Heart left ventricle (tissue), 13 donors: ENCODE results near the gene PTPRM.

Experiments
- CTCF ChIP-seq, 12 donors: fragments of 200-600 bp; sonication (generic) in 4 of 12; IDR thresholded peaks; one replicate each; pipeline versions ENCODE4 v1.5.0 to v1.8.0; 2018 to 2022; ENCODE audit warnings: antibody characterized with exemption in 12 of 12, mild to moderate bottlenecking in 5 of 12
- POLR2A ChIP-seq, 2 donors: fragments of 450-650 bp; IDR thresholded peaks; one replicate each; pipeline ENCODE4 v1.6.1; 2017; ENCODE audit warnings: antibody characterized with exemption in 2 of 2, mild to moderate bottlenecking in 2 of 2, moderate library complexity in 2 of 2
- donor health status: ischemic (EF 13 %, LVEDD 7.1; RV severe dilation, severe dysfunction).
- donor health status: DM: no; HTN: yes; CAD: no.
- donor health status: DM: no; HTN: no; CAD: no.
- donor health status: ischemic (EF 25% LVEDD 6.9; RV normal size, moderate dysfunction).
- donor health status: ischemic (EF 25% LVEDD 5.7; RV mildly dilated, moderate dysfunction).
- donor health status: ischemic (EF 35%, LVEDD 5.7; RV mildly dilated, moderate dysfunction).
- donor health status: nonischemic (EF 11% LVEDD 7.7; RV severe dilation, severe dysfunction).
- donor health status: DM: yes; HTN: yes; CAD: no.
- donor health status: PGD.
- donor health status: ischemic (EF 29% LVEDD 5.4; RV normal size, mild dysfunction).
- donor health status: nonischemic (EF 23%, LVEDD 6.1; RV moderate dilation, normal function).

DNA sequence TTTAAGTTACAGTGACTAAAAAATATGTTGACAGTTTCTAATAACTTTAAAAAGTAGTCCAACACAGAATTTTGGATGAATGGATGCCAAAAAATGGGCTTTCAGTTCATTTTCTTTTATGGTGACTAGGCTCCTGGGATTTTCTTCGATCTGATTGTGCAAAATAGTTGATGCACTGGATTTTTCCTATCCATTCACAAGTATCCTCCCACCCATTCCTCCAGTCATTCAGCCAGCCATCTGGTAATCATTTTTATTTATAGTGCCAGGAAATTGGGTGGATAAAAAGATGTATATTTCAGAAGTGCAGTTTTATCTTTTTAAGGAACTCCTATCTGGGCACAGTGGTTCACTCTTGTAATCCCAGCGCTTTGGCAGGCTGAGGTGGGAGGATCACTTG lies 175.1 kb downstream of the PTPRM start:
- TF ChIP-seq CTCF (IDR thresholded peaks at IDR 0.05), result no peak
- TF ChIP-seq POLR2A (IDR thresholded peaks at IDR 0.05), result no peak
